Measurements from ENCODE around the gene MACROD1.

MACROD1 gene

GRCh38 chr11:64065141-64065465 is 100.8 kb downstream of the MACROD1 start:
- Histone ChIP-seq H3K4me3 (ENCODE audit: low read depth, low read length) (no peak overlapping the region), H3K4me2 (ENCODE audit: low read length) (no peak overlapping the region), H3K9ac (no peak overlapping the region), H3K27me3 (ENCODE audit: control insufficient read depth, insufficient read depth, low read length) (no peaks in the 10 kb centered on the region), H3K36me3 (ENCODE audit: control insufficient read depth, insufficient read depth, low read length) (no peaks in the 10 kb centered on the region), H3K4me1 (no peaks in the 10 kb centered on the region), H3K9me3 (ENCODE audit: control insufficient read depth, low read length) (no peaks in the 10 kb centered on the region), H2AFZ (no peak overlapping the region), H3K79me2 (no peaks in the 10 kb centered on the region), H3K27ac (no peak overlapping the region)
- TF ChIP-seq, protein P1, sequence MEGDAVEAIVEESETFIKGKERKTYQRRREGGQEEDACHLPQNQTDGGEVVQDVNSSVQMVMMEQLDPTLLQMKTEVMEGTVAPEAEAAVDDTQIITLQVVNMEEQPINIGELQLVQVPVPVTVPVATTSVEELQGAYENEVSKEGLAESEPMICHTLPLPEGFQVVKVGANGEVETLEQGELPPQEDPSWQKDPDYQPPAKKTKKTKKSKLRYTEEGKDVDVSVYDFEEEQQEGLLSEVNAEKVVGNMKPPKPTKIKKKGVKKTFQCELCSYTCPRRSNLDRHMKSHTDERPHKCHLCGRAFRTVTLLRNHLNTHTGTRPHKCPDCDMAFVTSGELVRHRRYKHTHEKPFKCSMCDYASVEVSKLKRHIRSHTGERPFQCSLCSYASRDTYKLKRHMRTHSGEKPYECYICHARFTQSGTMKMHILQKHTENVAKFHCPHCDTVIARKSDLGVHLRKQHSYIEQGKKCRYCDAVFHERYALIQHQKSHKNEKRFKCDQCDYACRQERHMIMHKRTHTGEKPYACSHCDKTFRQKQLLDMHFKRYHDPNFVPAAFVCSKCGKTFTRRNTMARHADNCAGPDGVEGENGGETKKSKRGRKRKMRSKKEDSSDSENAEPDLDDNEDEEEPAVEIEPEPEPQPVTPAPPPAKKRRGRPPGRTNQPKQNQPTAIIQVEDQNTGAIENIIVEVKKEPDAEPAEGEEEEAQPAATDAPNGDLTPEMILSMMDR (IDR thresholded peaks at IDR 0.05), result no peak

GRCh38 chr11:64064374-64065140 is 101.4 kb downstream of the MACROD1 start:
- no peak overlapping the region for H3K9ac ChIP-seq
- H3K27ac ChIP-seq, result no peak overlapping the region
- no peaks in the 10 kb centered on the region for H3K79me2 ChIP-seq
- H3K9me3 ChIP-seq (ENCODE audit: control insufficient read depth, low read length), result no peaks in the 10 kb centered on the region
- H3K27me3 ChIP-seq (ENCODE audit: control insufficient read depth, insufficient read depth, low read length), result no peaks in the 10 kb centered on the region
- no peaks in the 10 kb centered on the region for H3K4me1 ChIP-seq
- no peaks in the 10 kb centered on the region for H3K36me3 ChIP-seq (ENCODE audit: control insufficient read depth, insufficient read depth, low read length)
- no peak overlapping the region for H3K4me3 ChIP-seq (ENCODE audit: low read depth, low read length)
- no peak overlapping the region for H3K4me2 ChIP-seq (ENCODE audit: low read length)
- TF ChIP-seq, protein P1 (IDR thresholded peaks at IDR 0.05), result no peak
- H2AFZ ChIP-seq, result no peak overlapping the region

- no peaks in the 10 kb centered on the region for H3K27me3 ChIP-seq (ENCODE audit: control insufficient read depth, insufficient read depth, low read length)
- no peaks in the 10 kb centered on the region for H3K4me1 ChIP-seq
- TF ChIP-seq, protein P1 (IDR thresholded peaks at IDR 0.05), result no peak
- H3K9ac ChIP-seq, result no peak overlapping the region
- H3K9me3 ChIP-seq (ENCODE audit: control insufficient read depth, low read length), result no peaks in the 10 kb centered on the region
- H3K79me2 ChIP-seq, result no peaks in the 10 kb centered on the region
- H3K4me3 ChIP-seq (ENCODE audit: low read depth, low read length), result no peak overlapping the region
- H3K4me2 ChIP-seq (ENCODE audit: low read length), result no peak overlapping the region
- no peaks in the 10 kb centered on the region for H3K36me3 ChIP-seq (ENCODE audit: control insufficient read depth, insufficient read depth, low read length)
- no peak overlapping the region for H3K27ac ChIP-seq
- H2AFZ ChIP-seq, result no peak overlapping the region
These were observed 102.1 kb downstream of the MACROD1 start for GRCh38 chr11:64063777-64064176.

GRCh38 chr11:64062185-64063039 is 103.5 kb downstream of the MACROD1 start:
- Histone ChIP-seq H3K4me3 (ENCODE audit: low read depth, low read length) (no peak overlapping the region), H2AFZ (no peak overlapping the region), H3K79me2 (no peaks in the 10 kb centered on the region), H3K36me3 (ENCODE audit: control insufficient read depth, insufficient read depth, low read length) (no peaks in the 10 kb centered on the region), H3K4me2 (ENCODE audit: low read length) (no peak overlapping the region), H3K9me3 (ENCODE audit: control insufficient read depth, low read length) (no peaks in the 10 kb centered on the region), H3K9ac (no peak overlapping the region), H3K4me1 (no peaks in the 10 kb centered on the region), H3K27me3 (ENCODE audit: control insufficient read depth, insufficient read depth, low read length) (no peaks in the 10 kb centered on the region), H3K27ac (no peak overlapping the region)
- TF ChIP-seq, protein P1 (IDR thresholded peaks at IDR 0.05), result no peak
